Measurements from ENCODE around the gene ATP6V1G2. TPM values are rescaled to one million over a fixed set of nuclear protein-coding genes. Genes with fewer than 3 reads are reported as not detected.

Gene ATP6V1G2
- polyA plus RNA-seq, 3 donors = 0.41 TPM; not detected in 2

DNA sequence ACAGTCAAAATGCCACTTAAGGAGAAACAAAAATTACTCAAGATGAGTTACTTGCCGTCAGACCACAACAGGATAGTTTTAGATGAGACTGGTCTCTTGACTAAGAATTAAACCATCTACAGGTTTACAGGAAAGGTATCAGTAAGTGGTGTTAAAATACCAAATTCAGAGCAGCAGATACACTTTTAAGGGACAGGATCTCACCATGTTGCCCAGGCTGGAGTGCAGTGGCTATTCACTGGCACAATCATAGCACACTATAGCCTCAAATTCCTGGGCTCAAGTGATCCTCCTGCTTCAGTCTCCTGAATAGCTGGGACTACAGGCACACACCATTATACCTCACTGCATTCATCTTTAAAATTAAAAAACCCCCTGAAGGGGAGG is 13.0 kb downstream of the ATP6V1G2 start:
- WGBS (ENCODE audit: insufficient coverage) = no CpG with 5 or more reads among the region's 1 CpG
- Histone ChIP-seq H4K20me1 (ENCODE audit: insufficient read depth, low read length) (peaks cover 100% of the 10 kb centered on the region), H3K9me3 (replicated peaks in 1 of 2; ENCODE audit: control insufficient read depth in 1 of 2, insufficient read depth in 1 of 2, low read length in 2 of 2) (no peaks in the 10 kb centered on the region), H3K4me1 (ENCODE audit: control insufficient read depth in 1 of 2, insufficient read depth in 2 of 2, low read length in 2 of 2) (peaks cover 0 to under 1% of the 10 kb centered on the region in 2 donors), H3K27me3 (ENCODE audit: control insufficient read depth in 2 of 2, insufficient read depth in 2 of 2, low read length in 2 of 2) (no peaks in the 10 kb centered on the region), H3K9ac (ENCODE audit: insufficient read depth, low read length, poor library complexity, severe bottlenecking) (no peak overlapping the region), H3K27ac (ENCODE audit: low read depth in 1 of 2, low read length in 2 of 2) (no peak overlapping the region), H3K36me3 (replicated peaks in 1 of 2; ENCODE audit: control insufficient read depth in 1 of 2, insufficient read depth in 2 of 2, low read length in 2 of 2) (peaks cover 89 to 93% of the 10 kb centered on the region in 2 donors), H3K4me2 (replicated peaks; ENCODE audit: extremely low read depth, low read length, poor library complexity, severe bottlenecking) (no peak overlapping the region), H3K4me3 (replicated peaks in 1 of 3; ENCODE audit: low read depth in 2 of 3, low read length in 3 of 3) (no peak overlapping the region), H2AFZ (ENCODE audit: insufficient read depth, low read depth, low read length, poor library complexity, severe bottlenecking) (no peak overlapping the region), H3K79me2 (ENCODE audit: insufficient read depth, low read length) (peaks cover 65% of the 10 kb centered on the region)
- Mint-ChIP-seq H3K27me3 (ENCODE audit: low read depth in 3 of 3) (no peaks in the 10 kb centered on the region), H3K9me3 (no peaks in the 10 kb centered on the region), H3K4me3 (no peak overlapping the region), H3K36me3 (peaks cover 80 to 93% of the 10 kb centered on the region in 2 donors), H3K4me1 (peaks cover 3% of the 10 kb centered on the region), H3K27ac (peak overlapping the region in 2 of 7 donors; percentile 20 to 42)
- TF ChIP-seq, protein P1, sequence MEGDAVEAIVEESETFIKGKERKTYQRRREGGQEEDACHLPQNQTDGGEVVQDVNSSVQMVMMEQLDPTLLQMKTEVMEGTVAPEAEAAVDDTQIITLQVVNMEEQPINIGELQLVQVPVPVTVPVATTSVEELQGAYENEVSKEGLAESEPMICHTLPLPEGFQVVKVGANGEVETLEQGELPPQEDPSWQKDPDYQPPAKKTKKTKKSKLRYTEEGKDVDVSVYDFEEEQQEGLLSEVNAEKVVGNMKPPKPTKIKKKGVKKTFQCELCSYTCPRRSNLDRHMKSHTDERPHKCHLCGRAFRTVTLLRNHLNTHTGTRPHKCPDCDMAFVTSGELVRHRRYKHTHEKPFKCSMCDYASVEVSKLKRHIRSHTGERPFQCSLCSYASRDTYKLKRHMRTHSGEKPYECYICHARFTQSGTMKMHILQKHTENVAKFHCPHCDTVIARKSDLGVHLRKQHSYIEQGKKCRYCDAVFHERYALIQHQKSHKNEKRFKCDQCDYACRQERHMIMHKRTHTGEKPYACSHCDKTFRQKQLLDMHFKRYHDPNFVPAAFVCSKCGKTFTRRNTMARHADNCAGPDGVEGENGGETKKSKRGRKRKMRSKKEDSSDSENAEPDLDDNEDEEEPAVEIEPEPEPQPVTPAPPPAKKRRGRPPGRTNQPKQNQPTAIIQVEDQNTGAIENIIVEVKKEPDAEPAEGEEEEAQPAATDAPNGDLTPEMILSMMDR (IDR thresholded peaks at IDR 0.05) = no peak
- intact Hi-C loops (cut with micrococcal nuclease) = no loop called here
- DNase-seq = no peak

DNA sequence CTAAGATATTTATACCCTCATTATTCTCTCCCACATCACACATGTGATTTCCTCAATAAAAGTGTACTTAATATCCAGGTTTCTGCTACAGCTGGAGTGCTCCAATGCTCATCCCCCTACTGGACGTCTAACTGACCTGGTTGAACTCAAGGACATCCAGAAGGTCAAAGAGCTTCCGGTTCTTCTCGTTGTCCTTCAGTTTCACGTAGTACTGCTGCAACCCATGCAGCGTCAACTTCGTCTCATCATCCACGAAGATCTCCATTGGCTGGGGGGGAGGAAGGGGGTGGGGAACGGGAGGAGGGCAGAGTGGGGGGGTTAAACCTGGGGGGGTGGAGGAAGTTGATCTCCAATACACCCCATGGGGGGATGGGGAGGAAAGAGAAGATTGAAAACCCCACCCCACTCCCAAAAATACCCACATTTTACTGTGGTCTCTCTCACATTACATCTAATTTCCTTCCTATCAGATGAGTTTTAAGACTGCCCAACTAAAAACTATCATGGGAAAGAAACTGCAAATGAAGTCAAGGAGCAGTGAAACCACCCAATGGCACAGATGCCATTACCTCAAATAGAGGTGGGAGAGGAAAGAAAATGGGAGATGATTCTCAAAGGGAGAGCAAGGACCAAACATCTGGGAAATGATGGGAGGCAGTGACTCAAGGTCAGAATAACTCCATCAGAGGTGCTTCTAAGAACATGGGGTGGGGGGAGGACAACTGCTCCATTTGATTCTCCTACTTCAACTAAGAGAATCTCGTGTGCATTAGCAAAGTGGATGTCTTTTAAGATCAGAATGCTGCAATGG is 13.6 kb downstream of the ATP6V1G2 start:
- Mint-ChIP-seq H3K36me3 (peaks cover 75 to 87% of the 10 kb centered on the region in 2 donors), H3K27ac (peak overlapping the region in 2 of 7 donors; percentile 65 to 67), H3K4me3 (no peak overlapping the region), H3K9me3 (no peaks in the 10 kb centered on the region), H3K4me1 (peaks cover 3% of the 10 kb centered on the region), H3K27me3 (ENCODE audit: low read depth in 3 of 3) (peaks cover 0 to under 1% (median 0%) of the 10 kb centered on the region in 3 donors)
- Histone ChIP-seq H3K79me2 (ENCODE audit: insufficient read depth, low read length) (peaks cover 59% of the 10 kb centered on the region), H2AFZ (ENCODE audit: insufficient read depth, low read depth, low read length, poor library complexity, severe bottlenecking) (no peak overlapping the region), H3K4me2 (replicated peaks; ENCODE audit: extremely low read depth, low read length, poor library complexity, severe bottlenecking) (no peak overlapping the region), H3K9me3 (replicated peaks in 1 of 2; ENCODE audit: control insufficient read depth in 1 of 2, insufficient read depth in 1 of 2, low read length in 2 of 2) (no peaks in the 10 kb centered on the region), H3K27me3 (ENCODE audit: control insufficient read depth in 2 of 2, insufficient read depth in 2 of 2, low read length in 2 of 2) (no peaks in the 10 kb centered on the region), H3K4me3 (replicated peaks in 1 of 3; ENCODE audit: low read depth in 2 of 3, low read length in 3 of 3) (no peak overlapping the region), H3K9ac (ENCODE audit: insufficient read depth, low read length, poor library complexity, severe bottlenecking) (no peak overlapping the region), H4K20me1 (ENCODE audit: insufficient read depth, low read length) (peaks cover 98% of the 10 kb centered on the region), H3K36me3 (replicated peaks in 1 of 2; ENCODE audit: control insufficient read depth in 1 of 2, insufficient read depth in 2 of 2, low read length in 2 of 2) (peaks cover 83 to 87% of the 10 kb centered on the region in 2 donors), H3K4me1 (ENCODE audit: control insufficient read depth in 1 of 2, insufficient read depth in 2 of 2, low read length in 2 of 2) (no peaks in the 10 kb centered on the region), H3K27ac (ENCODE audit: low read depth in 1 of 2, low read length in 2 of 2) (no peak overlapping the region)
- intact Hi-C loops (cut with micrococcal nuclease) = no loop called here
- DNase-seq = no peak
- TF ChIP-seq, protein P1 (IDR thresholded peaks at IDR 0.05) = no peak
- 100% methylated on average over 2 of the region's 9 CpGs for WGBS (ENCODE audit: insufficient coverage)
